Uterus (tissue), 4 donors: ENCODE measurements around the gene C17orf50. TPM values are rescaled to one million over a fixed set of nuclear protein-coding genes. Genes with fewer than 3 reads are reported as not detected.
"Not testable (repeated sequence)": the region's sequence is repeated elsewhere in the genome, so short reads cannot be mapped to it uniquely, and the experiment has no call there.

ENCODE experiments used
- DNase-seq, 2 donors: peaks; one replicate each; pipeline ENCODE4 v3.0.0-alpha.2; 2019 to 2020
- H3K27ac ChIP-seq, 2 donors: fragments of 200-600 bp; sonication (generic); 1 replicate in 1 of 2; 2 replicates in 1 of 2; pipeline ENCODE4 v1.5.1; 2016 to 2018
- H3K27me3 ChIP-seq, 2 donors: fragments of 200-600 bp; sonication (generic); one replicate each; pipeline ENCODE4 v1.5.1; 2018 to 2019; ENCODE audit warnings: control low read depth in 1 of 2
- H3K36me3 ChIP-seq, 2 donors: fragments of 200-600 bp; sonication (generic); one replicate each; pipeline ENCODE4 v1.5.1; 2019; ENCODE audit warnings: control low read depth in 1 of 2
- H3K4me1 ChIP-seq, 2 donors: fragments of 200-600 bp; sonication (generic); one replicate each; pipeline ENCODE4 v1.5.1; 2018 to 2019; ENCODE audit warnings: control low read depth in 1 of 2
- H3K4me3 ChIP-seq, 2 donors: fragments of 200-600 bp; sonication (generic); 1 replicate in 1 of 2; 2 replicates in 1 of 2; pipeline ENCODE4 v1.5.1; 2018 to 2019; ENCODE audit warnings: mild to moderate bottlenecking in 1 of 2
- H3K9me3 ChIP-seq, 2 donors: fragments of 200-600 bp; sonication (generic); one replicate each; pipeline ENCODE4 v1.5.1; 2019; ENCODE audit warnings: control low read depth in 1 of 2
- CTCF ChIP-seq, 4 experiments: fragments of 200-600 bp in 2 of 4; fragments of 450-650 bp in 2 of 4; sonication (generic) in 2 of 4; IDR thresholded peaks; one replicate each; pipeline ENCODE4 v1.5.1; 2016 to 2019; ENCODE audit warnings: antibody characterized with exemption in 4 of 4, mild to moderate bottlenecking in 2 of 4, moderate library complexity in 1 of 4
- POLR2A ChIP-seq, 2 donors: fragments of 450-650 bp; IDR thresholded peaks; one replicate each; pipeline ENCODE4 v1.6.1; 2016; ENCODE audit warnings: antibody characterized with exemption in 2 of 2, mild to moderate bottlenecking in 1 of 2, moderate library complexity in 1 of 2
- intact Hi-C: fragments of 100-400 bp; cut with DNase I; formaldehyde crosslinking; loops from one replicate; pipeline ENCODE4 v1.15.1; 2023; ENCODE audit warnings: low total_unique reads
- total RNA-seq, 4 donors: library from RNA; depleted of rRNA in 3 of 4; stranded (reverse); fragments of >200 nt in 3 of 4; gene quantifications; one replicate each; pipeline versions ENCODE4 v1.1.0 to v1.2.4, GENCODE V29; 2014 to 2023
- donor health status: DM: yes; HTN: yes; CAD: no.

The C17orf50 gene
- total RNA-seq, 4 donors from 2014 or later = not detected

- Histone ChIP-seq H3K4me1 (peaks cover 0 to 4% of the 10 kb centered on the region in 2 donors), H3K27ac (no peak overlapping the region), H3K36me3 (no peaks in the 10 kb centered on the region), H3K4me3 (no peak overlapping the region), H3K9me3 (no peaks in the 10 kb centered on the region), H3K27me3 (peaks cover 5 to 11% of the 10 kb centered on the region in 2 donors)
- no peak for DNase-seq
- intact Hi-C loops = loop anchor here (5.0 kb wide), 1 partner anchor 136 kb away; no protein-coding TSS in a partner anchor
- no peak for TF ChIP-seq POLR2A (IDR thresholded peaks at IDR 0.05)
- no peak for TF ChIP-seq CTCF (IDR thresholded peaks at IDR 0.05)
These were observed 12.3 kb upstream of the C17orf50 start for GRCh38 chr17:35748341-35748841.

GRCh38 chr17:35748979-35749378, 11.7 kb upstream of the C17orf50 start:
- no peak for TF ChIP-seq CTCF (IDR thresholded peaks at IDR 0.05)
- TF ChIP-seq POLR2A (IDR thresholded peaks at IDR 0.05) = no peak
- no peak overlapping the region for H3K4me3 ChIP-seq
- peaks cover 5 to 11% of the 10 kb centered on the region in 2 donors for H3K27me3 ChIP-seq
- H3K36me3 ChIP-seq = no peaks in the 10 kb centered on the region
- intact Hi-C loops = loop anchor here (5.0 kb wide), 1 partner anchor 137 kb away; no protein-coding TSS in a partner anchor
- no peaks in the 10 kb centered on the region for H3K9me3 ChIP-seq
- DNase-seq = no peak
- no peak overlapping the region for H3K27ac ChIP-seq
- peaks cover 0 to 4% of the 10 kb centered on the region in 2 donors for H3K4me1 ChIP-seq

GRCh38 chr17:35749560-35750412, 10.9 kb upstream of the C17orf50 start:
- Histone ChIP-seq H3K27me3 (peaks cover 5 to 11% of the 10 kb centered on the region in 2 donors), H3K36me3 (no peaks in the 10 kb centered on the region), H3K27ac (no peak overlapping the region), H3K4me1 (peaks cover 0 to 4% of the 10 kb centered on the region in 2 donors), H3K4me3 (no peak overlapping the region), H3K9me3 (no peaks in the 10 kb centered on the region)
- intact Hi-C loops = loop anchor here (5.0 kb wide), 2 partner anchors 137 to 432 kb away; no protein-coding TSS in a partner anchor
- TF ChIP-seq CTCF (IDR thresholded peaks at IDR 0.05) (no peak), POLR2A (IDR thresholded peaks at IDR 0.05) (no peak)
- DNase-seq = no peak

GRCh38 chr17:35750526-35751395, 9.9 kb upstream of the C17orf50 start:
- DNase-seq = no peak
- H3K9me3 ChIP-seq = no peaks in the 10 kb centered on the region
- no peak overlapping the region for H3K4me3 ChIP-seq
- no peak for TF ChIP-seq POLR2A (IDR thresholded peaks at IDR 0.05)
- no peak for TF ChIP-seq CTCF (IDR thresholded peaks at IDR 0.05)
- H3K27ac ChIP-seq = no peak overlapping the region
- peaks cover 5 to 11% of the 10 kb centered on the region in 2 donors for H3K27me3 ChIP-seq
- intact Hi-C loops = loop anchor here (5.0 kb wide), 1 partner anchor 433 kb away; no protein-coding TSS in a partner anchor
- H3K36me3 ChIP-seq = no peaks in the 10 kb centered on the region
- peaks cover 0 to 4% of the 10 kb centered on the region in 2 donors for H3K4me1 ChIP-seq

- not testable (repeated sequence) for H3K4me1 ChIP-seq, H3K4me3 ChIP-seq, H3K36me3 ChIP-seq, H3K27ac ChIP-seq, H3K9me3 ChIP-seq, DNase-seq
- peaks cover 5 to 11% of the 10 kb centered on the region in 2 donors for H3K27me3 ChIP-seq
- intact Hi-C loops = loop anchor here (5.0 kb wide), 1 partner anchor 434 kb away; no protein-coding TSS in a partner anchor
These were observed 9.1 kb upstream of the C17orf50 start for GRCh38 chr17:35751541-35751940.
